ENCODE data around the gene CPEB2. TPM values are rescaled to one million over a fixed set of nuclear protein-coding genes. Genes with fewer than 3 reads are reported as not detected.

Gene CPEB2
- total RNA-seq, 1 donor from 2014 or later = 13.0 TPM

GRCh38 chr4:15021311-15021710, 19.0 kb downstream of the CPEB2 start:
- no peaks in the 10 kb centered on the region for H3K36me3 ChIP-seq (ENCODE audit: control insufficient read depth, insufficient read depth, low read length)
- DNase-seq (ENCODE audit: low read depth) = no peak
- no peaks in the 10 kb centered on the region for H3K27me3 ChIP-seq (ENCODE audit: control insufficient read depth, insufficient read depth, low read length)
- no peak overlapping the region for H3K4me3 ChIP-seq (ENCODE audit: low read depth, low read length)
- TF ChIP-seq CTCF (IDR thresholded peaks at IDR 0.05; ENCODE audit: insufficient read depth, low read length, poor library complexity, severe bottlenecking) = no peak

GRCh38 chr4:15021946-15022345, 19.7 kb downstream of the CPEB2 start:
- Histone ChIP-seq H3K27me3 (ENCODE audit: control insufficient read depth, insufficient read depth, low read length) (no peaks in the 10 kb centered on the region), H3K4me3 (ENCODE audit: low read depth, low read length) (no peak overlapping the region), H3K36me3 (ENCODE audit: control insufficient read depth, insufficient read depth, low read length) (no peaks in the 10 kb centered on the region)
- DNase-seq (ENCODE audit: low read depth) = no peak
- TF ChIP-seq CTCF (IDR thresholded peaks at IDR 0.05; ENCODE audit: insufficient read depth, low read length, poor library complexity, severe bottlenecking) = no peak

- Histone ChIP-seq H3K36me3 (ENCODE audit: control insufficient read depth, insufficient read depth, low read length) (no peaks in the 10 kb centered on the region), H3K4me3 (ENCODE audit: low read depth, low read length) (no peak overlapping the region), H3K27me3 (ENCODE audit: control insufficient read depth, insufficient read depth, low read length) (no peaks in the 10 kb centered on the region)
- DNase-seq (ENCODE audit: low read depth) = no peak
- no peak for TF ChIP-seq CTCF (IDR thresholded peaks at IDR 0.05; ENCODE audit: insufficient read depth, low read length, poor library complexity, severe bottlenecking)
These were observed 22.1 kb downstream of the CPEB2 start for GRCh38 chr4:15024386-15024785.

GRCh38 chr4:15025693-15026092, 23.4 kb downstream of the CPEB2 start:
- no peak for TF ChIP-seq CTCF (IDR thresholded peaks at IDR 0.05; ENCODE audit: insufficient read depth, low read length, poor library complexity, severe bottlenecking)

GRCh38 chr4:15027921-15028435, 25.7 kb downstream of the CPEB2 start:
- Histone ChIP-seq H3K4me3 (ENCODE audit: low read depth, low read length) (no peak overlapping the region), H3K27me3 (ENCODE audit: control insufficient read depth, insufficient read depth, low read length) (no peaks in the 10 kb centered on the region), H3K36me3 (ENCODE audit: control insufficient read depth, insufficient read depth, low read length) (no peaks in the 10 kb centered on the region)
- no peak for TF ChIP-seq CTCF (IDR thresholded peaks at IDR 0.05; ENCODE audit: insufficient read depth, low read length, poor library complexity, severe bottlenecking)
- DNase-seq (ENCODE audit: low read depth) = no peak

More at GRCh38 chr4:15025693-15026092, 23.4 kb downstream of the CPEB2 start:
- no peak for DNase-seq (ENCODE audit: low read depth)
- Histone ChIP-seq H3K27me3 (ENCODE audit: control insufficient read depth, insufficient read depth, low read length) (no peaks in the 10 kb centered on the region), H3K4me3 (ENCODE audit: low read depth, low read length) (no peak overlapping the region), H3K36me3 (ENCODE audit: control insufficient read depth, insufficient read depth, low read length) (no peaks in the 10 kb centered on the region)

- H3K27me3 ChIP-seq (ENCODE audit: control insufficient read depth, insufficient read depth, low read length) = no peaks in the 10 kb centered on the region
- no peak for DNase-seq (ENCODE audit: low read depth)
- H3K36me3 ChIP-seq (ENCODE audit: control insufficient read depth, insufficient read depth, low read length) = no peaks in the 10 kb centered on the region
- no peak overlapping the region for H3K4me3 ChIP-seq (ENCODE audit: low read depth, low read length)
- no peak for TF ChIP-seq CTCF (IDR thresholded peaks at IDR 0.05; ENCODE audit: insufficient read depth, low read length, poor library complexity, severe bottlenecking)
These were observed 28.9 kb downstream of the CPEB2 start for GRCh38 chr4:15031197-15031596.

All from kidney epithelial cell (primary cell).